MM.1S (cell line): ENCODE measurements around the gene RMI1.

Source experiments
- DNase-seq: peaks from one replicate; pipeline ENCODE4 v3.0.0-alpha.2; 2015
- H2AFZ ChIP-seq: fragments of 300-600 bp; sonication (generic); 2 replicates; pipeline ENCODE4 v1.6.0; 2016; ENCODE audit warnings: antibody characterized with exemption, low read length
- H3F3A ChIP-seq: fragments of 300-600 bp; sonication (generic); 2 replicates; pipeline ENCODE4 v1.6.1; 2016; ENCODE audit warnings: mild to moderate bottlenecking, antibody characterized with exemption, low read length, moderate library complexity, mixed read lengths; ENCODE audit not compliant: insufficient read depth
- H3K27ac ChIP-seq: fragments of 300-600 bp; sonication (generic); 2 replicates; pipeline ENCODE4 v1.5.1; 2016; ENCODE audit warnings: mild to moderate bottlenecking, low read length
- H3K27me3 ChIP-seq: fragments of 300-600 bp; sonication (generic); replicated peaks from 2 replicates; pipeline ENCODE4 v1.6.0; 2016; ENCODE audit warnings: low read length; ENCODE audit not compliant: insufficient read depth
- H3K36me3 ChIP-seq: fragments of 300-600 bp; sonication (generic); replicated peaks from 2 replicates; pipeline ENCODE4 v1.6.1; 2016; ENCODE audit warnings: mild to moderate bottlenecking, low read length, mixed read lengths; ENCODE audit not compliant: insufficient read depth
- H3K4me1 ChIP-seq: fragments of 300-600 bp; sonication (generic); 2 replicates; pipeline ENCODE4 v1.6.1; 2016; ENCODE audit warnings: low read length, mixed read lengths
- H3K4me2 ChIP-seq: fragments of 300-600 bp; sonication (generic); 2 replicates; pipeline ENCODE4 v1.6.0; 2016; ENCODE audit warnings: low read depth, low read length
- H3K4me3 ChIP-seq: fragments of 300-600 bp; sonication (generic); 2 replicates; pipeline ENCODE4 v1.5.1; 2016; ENCODE audit warnings: low read length, mixed read lengths
- H3K79me2 ChIP-seq: fragments of 300-600 bp; sonication (generic); 2 replicates; pipeline ENCODE4 v1.6.1; 2016; ENCODE audit warnings: mixed run types, low read length, mixed read lengths
- H3K9ac ChIP-seq: fragments of 300-600 bp; sonication (generic); 2 replicates; pipeline ENCODE4 v1.6.1; 2016; ENCODE audit warnings: low read length, mixed read lengths
- H3K9me2 ChIP-seq: fragments of 300-600 bp; sonication (generic); replicated peaks from 2 replicates; pipeline ENCODE4 v1.6.1; 2016; ENCODE audit warnings: mild to moderate bottlenecking, low read length, mixed read lengths; ENCODE audit not compliant: insufficient read depth
- H3K9me3 ChIP-seq: fragments of 300-600 bp; sonication (generic); replicated peaks from 2 replicates; pipeline ENCODE4 v1.6.1; 2016; ENCODE audit warnings: mild to moderate bottlenecking, low read length, mixed read lengths; ENCODE audit not compliant: insufficient read depth
- H4K20me1 ChIP-seq: fragments of 300-600 bp; sonication (generic); 2 replicates; pipeline ENCODE4 v1.6.1; 2016; ENCODE audit warnings: mild to moderate bottlenecking, low read length, moderate library complexity, mixed read lengths; ENCODE audit not compliant: insufficient read depth
- EZH2 ChIP-seq: fragments of 300-600 bp; sonication (generic); optimal IDR thresholded peaks from 2 replicates; pipeline ENCODE3; 2017; ENCODE audit warnings: low read depth, mild to moderate bottlenecking, antibody characterized with exemption, low read length, mixed read lengths
- EZH2phosphoT487 ChIP-seq: fragments of 300-600 bp; sonication (generic); IDR thresholded peaks from 2 replicates; pipeline ENCODE4 v1.6.1; 2018; ENCODE audit warnings: antibody characterized with exemption, low read length
- TF ChIP-seq, protein P1 (sequence below): fragments of 300-600 bp; sonication (generic); IDR thresholded peaks from 2 replicates; pipeline ENCODE4 v1.5.1; 2016; ENCODE audit warnings: antibody characterized with exemption, low read length, mixed read lengths

The RMI1 gene

GRCh38 chr9:83959061-83959460 lies 21.5 kb upstream of the RMI1 start:
- Histone ChIP-seq H3K79me2 (no peaks in the 10 kb centered on the region), H3K27ac (no peak overlapping the region), H3K9me2 (no peaks in the 10 kb centered on the region), H4K20me1 (no peaks in the 10 kb centered on the region), H3K9me3 (no peaks in the 10 kb centered on the region), H3K4me1 (no peaks in the 10 kb centered on the region), H3K36me3 (no peaks in the 10 kb centered on the region), H3F3A (no peaks in the 10 kb centered on the region), H3K27me3 (no peaks in the 10 kb centered on the region), H3K9ac (no peak overlapping the region), H2AFZ (no peak overlapping the region), H3K4me2 (no peak overlapping the region), H3K4me3 (no peak overlapping the region)
- DNase-seq: no peak
- TF ChIP-seq, protein P1, sequence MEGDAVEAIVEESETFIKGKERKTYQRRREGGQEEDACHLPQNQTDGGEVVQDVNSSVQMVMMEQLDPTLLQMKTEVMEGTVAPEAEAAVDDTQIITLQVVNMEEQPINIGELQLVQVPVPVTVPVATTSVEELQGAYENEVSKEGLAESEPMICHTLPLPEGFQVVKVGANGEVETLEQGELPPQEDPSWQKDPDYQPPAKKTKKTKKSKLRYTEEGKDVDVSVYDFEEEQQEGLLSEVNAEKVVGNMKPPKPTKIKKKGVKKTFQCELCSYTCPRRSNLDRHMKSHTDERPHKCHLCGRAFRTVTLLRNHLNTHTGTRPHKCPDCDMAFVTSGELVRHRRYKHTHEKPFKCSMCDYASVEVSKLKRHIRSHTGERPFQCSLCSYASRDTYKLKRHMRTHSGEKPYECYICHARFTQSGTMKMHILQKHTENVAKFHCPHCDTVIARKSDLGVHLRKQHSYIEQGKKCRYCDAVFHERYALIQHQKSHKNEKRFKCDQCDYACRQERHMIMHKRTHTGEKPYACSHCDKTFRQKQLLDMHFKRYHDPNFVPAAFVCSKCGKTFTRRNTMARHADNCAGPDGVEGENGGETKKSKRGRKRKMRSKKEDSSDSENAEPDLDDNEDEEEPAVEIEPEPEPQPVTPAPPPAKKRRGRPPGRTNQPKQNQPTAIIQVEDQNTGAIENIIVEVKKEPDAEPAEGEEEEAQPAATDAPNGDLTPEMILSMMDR: no peak

DNA sequence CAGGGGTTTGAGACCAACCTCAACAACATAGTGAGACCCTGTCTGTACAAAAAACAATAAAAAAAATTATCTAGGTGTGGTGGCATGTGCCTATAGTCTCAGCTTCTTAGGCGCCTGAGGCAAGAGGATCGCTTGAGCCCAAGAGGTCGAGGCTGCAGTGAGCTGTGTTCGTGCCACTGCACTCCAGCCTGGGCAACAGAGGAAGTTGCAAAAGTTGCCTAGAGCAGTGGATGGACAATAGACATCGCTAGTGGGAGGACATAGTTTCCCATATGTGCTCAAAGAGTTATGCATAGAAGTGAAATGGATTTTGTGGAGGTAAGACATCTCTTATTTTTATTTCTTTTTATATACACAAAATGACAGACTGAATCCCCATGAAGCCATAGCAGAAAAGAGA lies 19.6 kb upstream of the RMI1 start:
- Histone ChIP-seq H3F3A (peaks cover 14% of the 10 kb centered on the region), H4K20me1 (0 out of 2 replicates have a peak, but pooled peaks cover 5% of the 10 kb centered on the region), H3K79me2 (no peaks in the 10 kb centered on the region), H3K4me1 (no peaks in the 10 kb centered on the region), H3K27me3 (no peaks in the 10 kb centered on the region), H3K9ac (no peak overlapping the region), H3K9me3 (no peaks in the 10 kb centered on the region), H3K36me3 (no peaks in the 10 kb centered on the region), H3K4me3 (no peak overlapping the region), H2AFZ (no peak overlapping the region), H3K9me2 (no peaks in the 10 kb centered on the region), H3K27ac (no peak overlapping the region), H3K4me2 (no peak overlapping the region)
- no peak for DNase-seq
- TF ChIP-seq, protein P1: no peak
- no peak for TF ChIP-seq EZH2
- no peak for TF ChIP-seq EZH2phosphoT487

- Histone ChIP-seq H3K36me3 (no peaks in the 10 kb centered on the region), H3K27me3 (no peaks in the 10 kb centered on the region), H2AFZ (no peak overlapping the region), H3K9me3 (no peaks in the 10 kb centered on the region), H3K79me2 (no peaks in the 10 kb centered on the region), H3K9ac (no peak overlapping the region), H3K4me2 (no peak overlapping the region), H3F3A (peaks cover 25% of the 10 kb centered on the region), H3K4me1 (no peaks in the 10 kb centered on the region), H3K27ac (no peak overlapping the region), H4K20me1 (0 out of 2 replicates have a peak, but pooled peaks cover 9% of the 10 kb centered on the region), H3K4me3 (no peak overlapping the region), H3K9me2 (no peaks in the 10 kb centered on the region)
- DNase-seq: no peak
- no peak for TF ChIP-seq EZH2
- TF ChIP-seq, protein P1: no peak
- TF ChIP-seq EZH2phosphoT487: no peak
Observed at GRCh38 chr9:83962165-83962564, 18.4 kb upstream of the RMI1 start.

- no peaks in the 10 kb centered on the region for H3K4me1 ChIP-seq
- peaks cover 8% of the 10 kb centered on the region; the same call in 1 of the 2 replicates for H3K79me2 ChIP-seq
- H3K9me2 ChIP-seq: no peaks in the 10 kb centered on the region
- no peak overlapping the region for H3K9ac ChIP-seq
- H3K4me3 ChIP-seq: no peak overlapping the region
- H4K20me1 ChIP-seq: peaks cover 20% of the 10 kb centered on the region
- H3K27ac ChIP-seq: no peak overlapping the region; the same call in 1 of the 2 replicates
- TF ChIP-seq EZH2phosphoT487: no peak
- no peak for TF ChIP-seq EZH2
- TF ChIP-seq, protein P1: no peak
- H2AFZ ChIP-seq: no peak overlapping the region
- H3F3A ChIP-seq: peaks cover 41% of the 10 kb centered on the region
- no peak overlapping the region for H3K4me2 ChIP-seq
- H3K36me3 ChIP-seq: peaks cover 13% of the 10 kb centered on the region
- DNase-seq: no peak
- H3K9me3 ChIP-seq: no peaks in the 10 kb centered on the region
- no peaks in the 10 kb centered on the region for H3K27me3 ChIP-seq
Observed at GRCh38 chr9:83964973-83965349, 15.6 kb upstream of the RMI1 start.
